GM12801 (cell line): ENCODE results near the gene RFNG.

Source experiments
- TF ChIP-seq, protein P1 (sequence below): IDR thresholded peaks from one replicate; pipeline ENCODE4 v1.5.1; 2011; ENCODE audit warnings: control low read depth; ENCODE audit not compliant: insufficient read length; ENCODE audit errors: extremely low read depth

Gene RFNG

DNA sequence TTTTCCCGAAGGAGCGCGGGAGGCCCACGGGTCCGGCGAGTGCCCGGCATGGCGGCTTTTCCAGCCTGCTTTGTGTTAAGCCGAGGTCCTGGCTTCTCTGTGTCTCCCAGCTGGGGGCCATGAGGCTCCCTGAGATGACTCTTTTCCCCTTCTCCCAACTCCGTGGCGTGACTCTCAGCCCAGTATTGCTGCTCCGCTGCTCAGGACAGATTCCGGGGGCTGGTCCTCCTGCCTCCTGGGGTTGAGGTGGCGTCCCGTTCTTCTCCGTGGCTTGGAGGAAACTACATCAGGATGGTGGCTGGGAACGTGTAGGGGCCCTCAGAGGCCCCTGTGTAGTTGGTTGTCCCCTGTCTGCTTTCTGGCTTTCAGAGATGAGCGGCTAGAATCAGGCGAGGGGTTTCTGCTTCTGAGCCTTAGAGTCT is 1.0 kb upstream of the RFNG start:
- TF ChIP-seq, protein P1, sequence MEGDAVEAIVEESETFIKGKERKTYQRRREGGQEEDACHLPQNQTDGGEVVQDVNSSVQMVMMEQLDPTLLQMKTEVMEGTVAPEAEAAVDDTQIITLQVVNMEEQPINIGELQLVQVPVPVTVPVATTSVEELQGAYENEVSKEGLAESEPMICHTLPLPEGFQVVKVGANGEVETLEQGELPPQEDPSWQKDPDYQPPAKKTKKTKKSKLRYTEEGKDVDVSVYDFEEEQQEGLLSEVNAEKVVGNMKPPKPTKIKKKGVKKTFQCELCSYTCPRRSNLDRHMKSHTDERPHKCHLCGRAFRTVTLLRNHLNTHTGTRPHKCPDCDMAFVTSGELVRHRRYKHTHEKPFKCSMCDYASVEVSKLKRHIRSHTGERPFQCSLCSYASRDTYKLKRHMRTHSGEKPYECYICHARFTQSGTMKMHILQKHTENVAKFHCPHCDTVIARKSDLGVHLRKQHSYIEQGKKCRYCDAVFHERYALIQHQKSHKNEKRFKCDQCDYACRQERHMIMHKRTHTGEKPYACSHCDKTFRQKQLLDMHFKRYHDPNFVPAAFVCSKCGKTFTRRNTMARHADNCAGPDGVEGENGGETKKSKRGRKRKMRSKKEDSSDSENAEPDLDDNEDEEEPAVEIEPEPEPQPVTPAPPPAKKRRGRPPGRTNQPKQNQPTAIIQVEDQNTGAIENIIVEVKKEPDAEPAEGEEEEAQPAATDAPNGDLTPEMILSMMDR = no peak

DNA sequence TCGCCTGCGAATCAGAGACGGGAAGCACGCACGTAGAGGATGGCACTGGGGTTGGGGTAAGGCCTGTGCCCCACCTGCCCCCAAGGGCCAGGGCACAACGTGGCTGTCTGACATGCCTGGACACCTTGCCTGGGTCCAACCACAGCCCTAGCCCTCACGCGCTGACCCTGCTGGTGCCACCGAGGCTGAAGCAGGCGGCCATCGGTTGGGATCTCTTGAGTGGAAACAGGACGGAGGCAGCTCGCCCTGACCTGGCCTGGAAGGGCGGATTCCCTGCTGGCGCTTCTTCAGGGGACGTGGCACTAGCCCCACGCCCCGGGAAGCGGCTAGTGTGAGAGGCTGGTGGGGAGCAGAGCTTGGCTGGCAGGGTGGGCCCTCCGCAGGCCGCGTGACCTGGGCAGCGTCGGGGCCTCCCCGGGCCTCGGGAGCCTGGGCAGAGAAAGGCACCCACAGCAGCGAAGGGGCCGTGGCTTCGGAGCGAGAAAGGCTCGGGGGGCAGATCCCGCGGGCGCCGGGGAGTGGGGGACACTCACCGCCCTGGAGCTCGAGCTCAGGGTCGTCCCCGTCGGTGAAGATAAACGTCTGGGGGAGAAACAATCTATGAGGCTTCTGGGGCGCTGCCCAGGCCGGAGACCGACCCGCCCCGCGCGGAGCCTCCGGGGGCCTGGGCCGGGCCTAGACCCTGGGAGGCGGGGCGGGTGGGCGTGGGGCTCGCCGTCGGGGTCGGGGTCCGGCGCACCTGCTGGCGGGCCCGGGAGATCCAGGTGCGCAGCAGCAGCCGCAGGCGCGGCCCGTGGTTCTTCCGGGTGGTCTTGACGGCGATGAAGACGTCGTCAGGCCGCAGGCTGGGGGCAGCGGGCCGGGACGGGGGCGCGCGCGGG is 610 bp downstream of the RFNG start:
- TF ChIP-seq, protein P1 = no peak

DNA sequence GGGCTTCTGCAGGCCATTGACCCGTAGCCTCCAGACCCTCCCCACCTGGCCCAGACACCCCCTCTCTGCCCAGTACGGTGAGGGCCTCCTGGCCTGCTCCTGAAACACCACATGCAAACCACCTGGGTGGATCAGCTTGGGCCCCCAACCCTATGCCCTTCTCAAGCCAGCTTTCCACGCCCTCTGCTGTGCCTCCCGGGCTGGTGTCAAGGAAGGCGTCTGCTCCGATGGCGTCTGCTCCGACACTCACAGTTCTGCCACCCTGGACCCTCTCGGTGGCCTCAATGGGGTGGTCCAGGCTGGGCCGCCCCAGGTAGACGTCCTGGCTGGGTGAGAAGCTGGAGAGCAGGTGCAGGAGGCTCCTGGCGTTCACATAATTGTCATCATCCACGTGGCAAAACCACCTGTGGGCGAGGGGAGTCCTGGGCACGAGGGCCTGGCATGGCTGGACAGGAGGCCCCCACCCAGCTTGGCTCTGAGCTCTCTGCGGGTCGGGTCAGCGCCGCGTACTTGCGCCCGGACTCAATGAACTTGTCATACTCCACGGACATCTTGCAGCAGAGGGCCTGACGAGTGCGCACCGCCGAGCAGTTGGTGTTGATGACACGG is 1.4 kb downstream of the RFNG start:
- TF ChIP-seq, protein P1 = no peak

DNA sequence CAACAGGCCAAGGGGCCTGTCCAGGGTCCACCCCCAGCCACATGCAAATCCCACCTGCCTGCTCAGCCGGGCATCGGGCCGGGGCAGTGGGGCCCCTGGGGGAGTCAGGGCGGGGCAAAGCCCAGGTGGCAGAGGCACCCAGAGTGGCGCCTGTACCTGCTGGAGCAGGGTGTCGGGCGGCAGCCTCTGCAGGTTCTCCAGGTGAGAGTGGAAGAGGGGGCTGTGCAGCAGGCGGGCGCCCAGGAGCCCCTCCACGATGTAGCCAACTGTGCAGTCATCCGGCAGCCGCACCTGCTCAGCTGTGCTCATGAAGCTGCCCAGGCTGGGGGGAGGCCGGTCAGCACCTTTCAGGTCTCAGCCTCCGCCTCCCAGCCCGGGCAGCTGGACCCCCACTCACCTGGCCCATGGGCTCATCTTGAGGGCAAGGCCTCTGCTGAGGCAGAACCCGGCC is 2.1 kb downstream of the RFNG start:
- TF ChIP-seq, protein P1 = no peak

DNA sequence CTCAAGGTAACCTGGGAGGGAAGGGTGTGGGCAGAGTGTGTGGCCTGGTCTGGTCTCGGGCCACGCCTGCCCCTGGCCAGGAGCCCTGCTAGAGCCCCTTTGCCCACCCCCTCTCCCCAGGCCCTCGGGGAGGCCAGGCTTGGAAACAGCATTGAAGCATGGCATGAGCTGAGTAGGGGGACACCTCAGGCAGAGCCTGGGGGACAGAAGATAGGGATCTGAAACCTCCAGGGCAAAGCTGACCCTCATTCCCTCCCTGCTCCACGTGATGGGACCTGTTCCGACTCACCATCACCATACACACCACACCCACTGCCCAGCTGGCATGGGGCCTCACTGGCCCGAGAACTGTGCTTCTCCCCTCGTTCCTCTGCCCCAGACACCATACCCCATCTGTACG is 2.5 kb downstream of the RFNG start:
- TF ChIP-seq, protein P1 = no peak

DNA sequence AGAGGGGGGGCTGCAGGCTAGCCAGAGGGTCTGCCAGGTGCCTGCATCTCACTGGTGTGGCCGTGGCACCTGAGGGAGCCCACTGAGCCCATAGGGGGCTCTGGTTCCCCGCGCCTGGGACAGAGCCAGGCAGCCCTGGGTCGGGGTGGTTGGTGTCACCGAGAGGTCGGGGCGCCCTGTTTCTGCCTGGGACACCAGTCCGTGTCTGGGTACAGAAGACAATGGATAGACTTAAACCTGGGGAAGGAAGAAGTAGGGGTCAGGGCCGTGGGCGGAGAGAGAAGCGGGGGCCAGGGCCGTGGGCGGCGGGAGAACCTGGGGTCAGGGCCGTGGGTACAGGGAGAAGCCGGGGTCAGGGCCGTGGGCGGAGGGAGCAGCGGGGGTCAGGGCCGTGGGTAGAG is 3.0 kb downstream of the RFNG start:
- TF ChIP-seq, protein P1 = no peak

DNA sequence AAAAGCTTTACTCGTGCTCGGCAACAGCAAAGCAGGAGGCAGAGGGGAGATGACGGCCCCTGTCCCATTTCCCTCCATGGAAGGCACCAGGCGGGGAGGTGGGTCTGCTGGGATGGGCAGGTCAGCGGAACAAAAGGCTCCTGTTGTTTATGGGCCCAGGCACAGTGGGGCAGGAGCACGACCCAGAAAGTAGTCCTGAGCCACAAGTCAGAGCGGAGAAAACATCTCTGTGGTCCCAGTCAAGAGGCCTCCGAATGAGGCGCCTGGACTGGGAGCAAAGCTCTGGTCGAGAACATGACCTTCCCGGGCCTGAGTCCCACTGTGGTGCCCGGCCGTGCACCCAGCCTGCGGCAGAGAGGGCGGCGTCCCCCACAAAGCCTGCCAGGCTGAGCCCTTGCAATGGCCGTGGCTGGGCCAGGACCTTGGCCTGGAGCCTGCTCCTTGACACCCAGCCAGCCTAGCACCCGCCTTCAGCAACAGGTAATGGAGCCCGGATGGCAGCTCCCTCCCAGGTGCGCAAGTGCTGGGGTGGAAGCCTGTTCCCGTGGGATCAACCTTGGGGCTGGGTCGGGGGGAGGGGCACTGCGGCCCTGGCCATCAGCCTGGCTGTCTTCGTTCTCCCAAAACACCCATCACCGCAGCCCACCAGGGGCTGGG is 3.6 kb downstream of the RFNG start:
- TF ChIP-seq, protein P1 = no peak
